ENCODE data around the gene BLOC1S3.

Gene BLOC1S3, protein sequence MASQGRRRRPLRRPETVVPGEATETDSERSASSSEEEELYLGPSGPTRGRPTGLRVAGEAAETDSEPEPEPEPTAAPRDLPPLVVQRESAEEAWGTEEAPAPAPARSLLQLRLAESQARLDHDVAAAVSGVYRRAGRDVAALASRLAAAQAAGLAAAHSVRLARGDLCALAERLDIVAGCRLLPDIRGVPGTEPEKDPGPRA

DNA sequence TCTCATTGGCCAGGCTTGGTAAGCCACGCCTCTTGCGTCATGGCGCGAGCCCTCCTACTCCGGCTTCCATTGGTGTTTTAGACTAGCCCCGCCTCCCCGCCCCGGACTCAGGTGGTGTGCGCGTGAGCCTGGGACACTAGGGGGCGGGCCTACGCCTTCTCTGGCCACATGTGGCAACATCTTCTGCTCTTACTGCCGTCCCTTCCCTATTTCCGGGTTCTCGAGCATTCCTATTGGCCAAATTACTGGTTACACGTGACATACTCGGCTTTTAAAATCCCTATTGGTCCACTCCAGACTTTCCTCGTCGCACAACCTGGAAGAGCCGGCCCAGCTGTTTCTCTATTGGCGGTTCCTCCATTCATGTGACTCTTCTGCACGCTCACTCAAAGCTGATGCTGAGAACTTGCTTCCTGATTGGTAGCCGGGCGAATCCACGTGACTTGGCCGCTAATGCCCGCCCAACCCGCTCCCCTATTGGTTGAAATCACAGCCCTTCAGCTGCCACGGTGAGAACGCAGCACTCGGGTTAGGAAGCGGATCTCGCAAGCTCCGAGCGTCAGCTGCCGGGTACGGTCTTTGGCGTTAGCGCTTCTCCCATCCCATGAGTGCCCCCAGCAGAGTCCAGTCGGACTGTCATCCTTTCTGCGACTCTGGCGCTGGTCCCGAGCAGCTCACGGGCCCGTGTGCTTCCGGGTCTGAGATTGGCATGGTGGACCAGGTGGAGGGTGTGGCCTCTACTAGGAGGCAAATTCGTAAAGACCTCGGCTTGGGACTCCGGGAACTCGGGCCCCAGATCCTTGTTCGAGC, at the start of gene BLOC1S3:
Gene BLOC1S3 (plus strand): TSS at position 523 of the 810 bp plus-strand sequence. CDS start 513 bp downstream, outside the sequence.
- DNase-seq (ENCODE audit: extremely low spot score, insufficient read length, low read depth) (peak; percentile 94), FAIRE-seq (peak; percentile 99)

DNA sequence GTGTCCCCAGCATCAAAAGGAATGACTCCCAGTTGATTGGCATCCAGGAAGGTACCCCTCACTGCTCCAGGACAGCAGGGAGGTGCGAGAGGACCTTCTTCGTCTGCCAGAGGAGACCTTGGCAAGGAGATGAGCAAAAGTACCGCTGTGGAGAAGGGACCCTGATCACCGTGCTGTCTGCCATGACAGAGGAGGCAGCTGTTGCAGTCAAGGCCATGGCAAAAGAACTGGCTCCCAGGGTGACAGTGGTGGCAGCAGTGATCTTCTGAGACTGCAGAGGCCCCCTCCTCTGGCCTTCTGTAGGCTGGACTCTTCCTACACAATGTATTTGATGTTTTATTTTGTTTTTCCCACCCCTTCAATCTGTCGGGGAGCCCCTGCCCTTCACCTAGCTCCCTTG, 49.8 kb upstream of the BLOC1S3 start:
- FAIRE-seq (no peak), DNase-seq (ENCODE audit: extremely low spot score, insufficient read length, low read depth) (no peak)

DNA sequence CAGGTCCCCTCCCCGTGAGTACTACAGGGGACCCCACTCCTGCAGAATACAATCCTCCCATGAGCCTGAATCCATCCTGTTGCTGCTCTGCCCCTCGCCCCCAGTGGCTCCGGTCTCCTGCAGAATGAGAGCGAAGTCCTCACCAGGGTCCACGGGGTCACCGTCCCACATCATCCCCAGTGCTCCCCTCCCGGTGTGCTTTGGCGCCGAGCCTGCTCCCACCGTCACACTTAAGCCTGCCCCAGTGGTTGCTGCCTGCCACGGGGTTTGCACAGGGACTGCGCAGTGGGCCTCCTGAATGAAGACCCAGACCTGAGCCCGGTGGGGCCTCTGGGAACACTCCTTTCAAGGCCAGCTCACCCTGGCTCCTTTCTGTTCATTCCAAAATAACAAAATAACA, 48.3 kb upstream of the BLOC1S3 start:
- FAIRE-seq, result no peak

DNA sequence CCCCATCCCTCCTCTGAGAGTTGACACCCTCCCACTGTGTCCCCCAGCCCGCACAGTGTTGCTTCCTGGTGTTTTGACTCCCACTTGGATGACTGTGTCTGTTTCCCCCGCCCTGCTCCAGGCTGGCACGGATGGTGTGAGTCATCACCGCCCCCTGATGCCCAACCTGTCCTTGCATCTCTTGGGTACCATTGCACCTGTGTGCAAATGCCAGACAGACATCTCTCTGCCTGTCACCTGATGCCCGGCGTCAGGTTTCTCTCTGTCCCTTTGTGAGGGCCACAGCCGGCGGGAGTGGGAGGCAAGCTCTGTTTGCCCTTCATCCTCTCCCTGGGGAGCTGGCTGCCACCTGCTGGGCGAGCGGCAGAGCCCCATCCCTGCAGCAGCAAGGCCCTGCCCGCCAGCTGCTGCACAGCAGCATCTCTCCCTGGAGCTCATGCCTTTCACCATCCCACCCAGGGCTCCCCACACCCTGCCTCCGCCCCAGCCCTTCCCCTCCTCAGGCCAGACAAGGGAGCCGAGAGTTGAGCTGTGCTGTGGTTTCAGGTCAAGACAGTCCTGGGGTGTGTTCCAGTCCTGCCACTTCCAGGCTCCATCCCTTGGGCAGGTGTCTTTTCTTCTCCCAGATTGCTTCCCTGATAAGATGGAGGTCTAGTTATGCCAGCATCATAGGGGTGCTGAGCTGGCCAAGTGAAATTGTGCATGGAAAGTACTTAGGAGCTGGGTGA, 47.5 kb upstream of the BLOC1S3 start:
- no peak for DNase-seq (ENCODE audit: extremely low spot score, insufficient read length, low read depth)
- no peak for FAIRE-seq

More for the DNA sequence above, 48.3 kb upstream of the BLOC1S3 start:
- DNase-seq (ENCODE audit: extremely low spot score, insufficient read length, low read depth), result no peak

DNA sequence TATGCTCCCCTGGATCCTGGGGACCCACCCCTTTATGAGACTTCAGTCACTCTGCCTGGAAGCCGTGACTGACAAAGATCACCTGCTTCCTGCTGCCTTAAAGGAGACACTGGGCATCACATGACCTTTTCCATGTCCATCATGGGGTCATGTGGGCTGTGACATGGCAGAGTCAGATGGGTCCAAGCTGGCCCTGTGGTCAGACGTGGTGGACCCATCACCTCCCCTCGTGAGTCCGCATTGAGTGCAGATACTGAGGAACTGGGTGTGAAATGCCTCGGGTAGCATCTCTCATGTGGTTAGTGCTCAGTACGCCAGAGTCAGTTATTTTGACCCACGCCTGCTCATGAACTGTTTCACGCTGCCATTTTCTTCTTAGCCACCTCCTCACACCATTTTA, 44.9 kb upstream of the BLOC1S3 start:
- FAIRE-seq (no peak), DNase-seq (ENCODE audit: extremely low spot score, insufficient read length, low read depth) (no peak)

DNA sequence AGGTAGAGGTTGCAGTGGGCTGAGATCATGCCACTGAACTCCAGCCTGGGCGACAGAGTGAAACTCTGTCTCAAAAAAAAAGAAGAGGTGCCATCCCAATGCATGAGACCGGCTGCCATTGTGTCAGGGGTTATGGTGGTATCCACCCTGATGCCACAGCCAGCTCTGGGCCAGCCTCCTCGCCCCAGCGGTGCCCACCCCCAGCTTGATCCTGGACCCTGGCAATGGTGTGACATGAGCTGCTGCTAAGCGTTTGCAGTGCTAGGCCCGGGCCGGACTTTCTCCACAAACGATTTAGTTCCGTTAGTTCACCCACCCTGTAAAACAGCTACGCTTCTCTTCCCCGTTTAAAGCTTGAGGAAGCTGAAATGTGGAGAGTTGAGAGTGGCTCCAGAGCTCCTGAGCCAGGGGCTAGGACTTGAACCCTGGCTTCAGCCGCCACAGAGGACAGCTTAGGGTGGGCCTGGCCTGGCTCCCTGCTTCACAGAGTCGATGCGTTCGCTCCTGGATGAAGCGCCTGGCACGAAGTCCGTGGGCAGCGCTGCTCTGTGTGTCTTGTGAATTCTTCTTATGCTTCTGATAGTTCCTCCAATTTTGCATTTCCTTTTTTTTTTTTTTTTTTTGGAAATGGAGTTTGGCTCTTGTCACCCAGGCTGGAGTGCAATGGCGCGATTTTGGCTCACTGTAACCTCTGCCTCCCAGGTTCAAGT, 43.3 kb upstream of the BLOC1S3 start:
- FAIRE-seq (no peak), DNase-seq (ENCODE audit: extremely low spot score, insufficient read length, low read depth) (no peak)

DNA sequence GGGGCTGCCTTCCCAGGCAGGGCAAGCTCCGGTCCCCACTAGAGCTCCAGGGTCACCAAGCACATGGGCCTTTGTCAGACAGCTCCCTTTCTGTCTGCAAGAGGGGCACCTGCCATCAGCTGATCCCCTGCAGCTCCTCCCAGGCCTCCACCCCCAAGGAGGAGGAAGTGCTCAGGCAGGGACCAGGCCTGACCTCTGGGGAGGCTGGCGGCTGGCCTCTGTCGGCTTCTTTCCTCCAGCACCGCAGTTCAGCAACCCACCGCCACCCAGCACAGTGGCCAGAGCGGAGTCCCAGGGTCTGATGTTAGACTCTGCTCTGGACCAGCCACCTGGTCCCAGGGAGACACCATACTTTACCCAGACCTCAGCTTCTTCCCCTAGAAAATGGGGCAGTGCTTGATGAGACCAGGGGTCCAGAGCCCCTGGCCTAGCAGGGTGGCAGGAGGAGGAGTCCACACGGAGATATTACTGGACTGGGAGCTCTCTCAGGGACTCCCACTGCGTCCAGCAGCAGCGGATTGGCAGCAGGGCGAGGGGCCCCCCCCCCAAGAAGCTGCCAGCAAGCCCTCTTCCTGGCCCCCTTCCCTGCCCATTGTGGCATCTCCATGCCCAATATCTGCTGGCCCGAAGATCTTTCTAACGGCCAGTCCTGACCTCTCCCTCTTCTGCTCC, 41.9 kb upstream of the BLOC1S3 start:
- peak; percentile 80 for FAIRE-seq
- no peak for DNase-seq (ENCODE audit: extremely low spot score, insufficient read length, low read depth)

DNA sequence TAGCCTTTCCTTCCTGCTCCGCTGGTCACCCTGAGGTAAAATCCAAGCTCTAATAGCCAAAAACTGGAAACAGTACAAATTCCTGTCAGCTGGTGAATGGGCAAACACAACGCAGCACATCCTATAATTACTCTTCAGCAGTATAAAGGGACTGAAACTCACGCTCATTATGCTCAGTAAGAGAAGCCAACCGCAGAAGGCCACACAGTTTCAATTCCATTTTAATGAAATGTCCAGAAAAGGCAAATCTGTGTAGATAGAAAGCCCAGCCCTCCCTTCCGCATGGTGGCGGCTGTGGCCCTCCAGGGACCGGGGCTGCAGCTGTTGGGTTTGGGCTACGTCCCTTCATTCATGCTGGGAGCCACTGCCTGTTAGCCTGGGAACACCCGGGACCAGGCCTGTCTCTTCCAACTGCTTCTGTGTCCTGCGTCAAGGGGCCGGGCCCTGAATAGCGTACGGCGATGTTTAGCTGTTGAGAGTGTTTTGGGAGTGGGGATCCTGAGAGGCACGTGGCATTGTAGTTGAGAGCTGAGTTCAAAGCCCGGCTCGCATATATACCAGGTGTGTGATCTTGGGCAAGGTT, 41.3 kb upstream of the BLOC1S3 start:
- DNase-seq (ENCODE audit: extremely low spot score, insufficient read length, low read depth) (peak; percentile 75), FAIRE-seq (peak; percentile 99)

DNA sequence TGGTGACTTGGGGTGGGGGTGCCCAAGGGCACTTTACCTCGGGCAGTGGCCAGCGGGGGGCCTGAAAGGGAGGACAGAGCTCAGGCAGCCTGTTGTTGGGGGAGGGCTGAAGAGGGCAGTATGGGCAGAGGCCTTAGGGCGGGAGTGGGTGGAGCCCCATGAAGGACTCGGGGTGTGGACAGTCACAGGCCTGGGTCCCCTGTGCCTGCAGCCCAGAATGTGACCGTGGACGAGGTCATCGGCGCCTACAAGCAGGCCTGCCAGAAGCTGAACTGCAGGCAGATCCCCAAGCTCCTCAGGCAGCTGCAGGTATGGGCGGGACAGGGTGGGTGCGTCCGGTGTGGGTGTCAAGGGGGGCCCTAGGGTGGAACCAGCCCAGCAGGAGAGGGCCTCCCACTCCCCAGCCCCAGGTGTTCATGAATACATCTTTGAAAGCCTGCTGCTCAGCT, 40.3 kb upstream of the BLOC1S3 start:
- no peak for FAIRE-seq
- no peak for DNase-seq (ENCODE audit: extremely low spot score, insufficient read length, low read depth)

DNA sequence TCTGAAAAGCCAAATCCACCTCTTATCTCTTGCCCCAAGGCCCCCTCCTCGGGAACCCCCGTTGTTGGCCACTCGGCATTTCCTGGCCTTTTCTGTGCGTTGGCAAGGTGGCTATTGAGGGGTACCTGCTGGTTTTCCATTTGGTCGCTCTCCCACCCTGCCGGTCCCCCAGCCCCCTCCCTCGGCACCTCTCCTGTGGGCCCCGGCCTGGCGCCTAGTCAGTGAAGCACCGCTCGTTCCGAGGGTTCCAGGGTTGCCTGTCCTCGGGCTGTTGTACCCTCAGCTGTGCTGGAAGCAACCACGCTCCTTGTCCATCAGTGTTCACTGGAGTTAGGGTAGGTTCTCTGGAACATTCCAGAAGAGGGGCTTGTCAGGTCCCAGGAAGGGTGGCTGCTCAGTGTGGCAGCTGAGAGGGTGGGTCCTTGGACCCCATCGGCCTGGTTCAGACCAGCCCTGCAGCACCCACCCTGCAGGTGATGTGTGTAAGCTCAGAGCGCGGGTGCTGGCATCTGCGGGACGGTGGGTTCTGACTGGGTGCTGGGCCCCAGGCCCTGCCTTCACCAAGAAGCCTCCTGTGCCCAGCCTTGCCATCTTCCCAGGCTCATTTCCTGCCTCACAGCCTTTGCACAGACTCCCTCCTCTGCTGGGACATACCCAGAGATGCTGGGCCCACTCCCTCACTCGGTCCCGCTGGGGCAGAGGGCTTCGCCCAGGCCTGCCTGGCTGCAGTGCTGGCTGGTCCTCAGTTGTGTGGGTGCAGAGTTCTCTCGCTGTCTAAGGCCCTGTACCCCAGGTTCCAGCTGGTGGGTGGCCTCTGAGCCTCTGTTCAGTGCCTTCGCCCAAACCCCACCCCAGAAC, 39.1 kb upstream of the BLOC1S3 start:
- DNase-seq (ENCODE audit: extremely low spot score, insufficient read length, low read depth), result no peak
- FAIRE-seq, result no peak

DNA sequence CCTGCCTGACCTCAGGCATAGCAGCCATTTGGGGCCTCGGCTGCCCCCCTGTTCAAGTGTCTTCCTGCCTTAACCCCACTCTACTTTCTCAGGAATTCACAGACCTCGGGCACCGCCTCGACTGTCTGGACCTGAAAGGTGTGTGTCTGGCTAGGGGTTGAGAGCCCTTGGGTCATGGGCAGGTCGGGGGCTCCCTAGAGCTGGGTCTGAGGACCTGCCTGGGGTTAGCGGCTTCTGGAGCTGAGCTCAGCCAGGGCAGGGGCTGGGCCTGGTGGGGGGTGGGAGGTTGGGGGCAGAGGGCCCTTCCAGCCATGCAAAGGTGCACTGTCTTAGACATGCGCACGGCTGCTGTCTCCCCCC, 38.5 kb upstream of the BLOC1S3 start:
- no peak for FAIRE-seq

DNA sequence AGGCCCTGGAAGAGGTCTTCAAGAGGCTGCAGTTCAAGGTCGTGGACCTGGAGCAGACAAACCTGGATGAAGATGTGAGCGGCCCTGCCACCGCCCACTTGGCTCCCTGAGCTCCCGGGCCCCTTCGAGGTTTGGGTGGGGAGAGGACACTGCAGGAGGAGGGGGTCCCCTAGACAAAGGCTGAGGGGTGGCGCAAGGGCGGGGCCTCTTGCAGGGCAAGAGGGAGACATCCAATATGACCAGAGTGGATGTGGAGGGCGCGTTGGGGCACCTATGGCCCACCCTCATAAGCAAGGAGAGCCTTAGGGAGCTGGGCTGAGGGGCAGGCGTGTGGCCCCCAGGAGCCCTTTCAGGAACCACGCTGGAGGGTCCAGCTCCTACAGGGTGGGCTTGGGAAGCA, 38.1 kb upstream of the BLOC1S3 start:
- DNase-seq (ENCODE audit: extremely low spot score, insufficient read length, low read depth), result no peak
- no peak for FAIRE-seq

More for the DNA sequence above, 38.5 kb upstream of the BLOC1S3 start:
- DNase-seq (ENCODE audit: extremely low spot score, insufficient read length, low read depth), result no peak

DNA sequence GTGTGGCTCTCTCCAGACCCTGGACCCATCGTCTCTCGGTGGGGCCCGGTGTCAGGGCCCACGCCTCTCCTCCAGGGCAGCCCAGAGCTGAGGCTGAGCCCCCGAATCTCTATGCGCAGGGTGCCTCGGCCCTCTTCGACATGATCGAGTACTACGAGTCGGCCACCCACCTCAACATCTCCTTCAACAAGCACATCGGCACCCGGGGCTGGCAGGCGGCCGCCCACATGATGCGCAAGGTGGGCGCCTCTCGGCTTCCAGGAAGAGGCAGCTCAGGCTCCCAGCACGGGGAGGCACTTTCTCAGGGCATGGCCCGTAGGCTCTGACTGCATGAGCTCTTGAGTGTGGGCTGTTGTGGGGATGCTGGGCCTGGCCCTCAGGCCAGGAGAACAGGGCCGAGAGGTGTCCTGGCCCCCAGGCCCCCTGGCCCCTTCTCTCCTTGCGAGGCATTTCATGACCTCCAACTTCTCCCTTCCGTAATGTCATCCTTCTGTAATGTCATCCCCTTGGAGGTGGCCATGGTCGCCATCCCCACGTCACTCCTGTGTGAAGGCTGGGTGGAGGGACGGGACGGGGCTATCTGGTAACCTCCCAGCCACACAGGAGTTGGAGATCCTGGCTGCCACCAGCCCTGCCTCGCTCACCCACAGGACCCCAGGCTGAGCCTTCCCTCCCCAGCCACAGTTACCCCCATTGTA, 37.2 kb upstream of the BLOC1S3 start:
- FAIRE-seq (no peak), DNase-seq (ENCODE audit: extremely low spot score, insufficient read length, low read depth) (no peak)

DNA sequence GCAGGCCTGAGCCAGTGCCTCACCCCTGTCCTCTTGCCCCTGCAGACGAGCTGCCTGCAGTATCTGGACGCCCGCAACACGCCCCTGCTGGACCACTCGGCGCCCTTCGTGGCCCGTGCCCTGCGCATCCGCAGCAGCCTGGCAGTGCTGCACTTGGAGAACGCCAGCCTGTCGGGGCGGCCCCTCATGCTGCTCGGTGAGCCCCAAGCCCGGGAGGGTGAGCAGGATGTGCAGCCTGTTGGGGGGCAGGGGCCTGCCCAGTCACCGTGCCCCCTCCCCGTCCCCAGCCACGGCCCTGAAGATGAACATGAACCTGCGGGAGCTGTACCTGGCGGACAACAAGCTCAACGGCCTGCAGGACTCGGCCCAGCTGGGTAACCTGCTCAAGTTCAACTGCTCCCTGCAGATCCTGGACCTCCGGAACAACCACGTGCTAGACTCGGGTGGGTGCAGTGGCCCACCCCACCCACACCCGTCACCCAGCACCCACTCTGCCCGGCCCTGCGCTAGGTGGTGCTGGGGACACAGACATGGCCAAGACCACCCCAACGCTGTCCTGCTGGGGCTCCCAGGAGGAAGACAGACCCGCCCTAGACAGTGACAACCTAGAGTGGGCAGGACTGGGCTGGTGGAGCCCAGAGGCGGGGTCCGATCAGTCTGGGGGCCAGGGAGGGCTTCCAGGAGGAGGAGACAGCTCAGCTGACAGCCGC, 36.4 kb upstream of the BLOC1S3 start:
- no peak for FAIRE-seq
- no peak for DNase-seq (ENCODE audit: extremely low spot score, insufficient read length, low read depth)

DNA sequence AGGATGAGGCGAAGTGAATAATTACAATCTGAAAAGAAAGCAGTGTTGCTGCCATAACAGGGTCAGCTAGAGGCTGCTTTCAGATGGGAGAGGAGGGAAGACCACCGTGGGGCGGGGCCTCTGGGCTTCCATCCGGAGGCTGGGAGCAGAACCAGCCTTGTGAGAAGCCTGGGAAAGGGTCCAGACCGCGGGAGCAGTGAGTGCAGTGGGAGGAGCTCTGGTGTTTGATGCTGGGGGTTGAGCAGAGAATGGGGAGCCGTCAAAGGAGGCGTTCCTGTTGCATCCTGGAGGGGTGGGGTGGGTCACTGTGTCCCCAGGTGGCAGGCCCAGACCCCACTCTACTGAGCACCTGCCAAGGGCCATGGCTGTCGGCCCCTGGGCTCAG, 35.9 kb upstream of the BLOC1S3 start:
- no peak for DNase-seq (ENCODE audit: extremely low spot score, insufficient read length, low read depth)
- FAIRE-seq, result no peak

DNA sequence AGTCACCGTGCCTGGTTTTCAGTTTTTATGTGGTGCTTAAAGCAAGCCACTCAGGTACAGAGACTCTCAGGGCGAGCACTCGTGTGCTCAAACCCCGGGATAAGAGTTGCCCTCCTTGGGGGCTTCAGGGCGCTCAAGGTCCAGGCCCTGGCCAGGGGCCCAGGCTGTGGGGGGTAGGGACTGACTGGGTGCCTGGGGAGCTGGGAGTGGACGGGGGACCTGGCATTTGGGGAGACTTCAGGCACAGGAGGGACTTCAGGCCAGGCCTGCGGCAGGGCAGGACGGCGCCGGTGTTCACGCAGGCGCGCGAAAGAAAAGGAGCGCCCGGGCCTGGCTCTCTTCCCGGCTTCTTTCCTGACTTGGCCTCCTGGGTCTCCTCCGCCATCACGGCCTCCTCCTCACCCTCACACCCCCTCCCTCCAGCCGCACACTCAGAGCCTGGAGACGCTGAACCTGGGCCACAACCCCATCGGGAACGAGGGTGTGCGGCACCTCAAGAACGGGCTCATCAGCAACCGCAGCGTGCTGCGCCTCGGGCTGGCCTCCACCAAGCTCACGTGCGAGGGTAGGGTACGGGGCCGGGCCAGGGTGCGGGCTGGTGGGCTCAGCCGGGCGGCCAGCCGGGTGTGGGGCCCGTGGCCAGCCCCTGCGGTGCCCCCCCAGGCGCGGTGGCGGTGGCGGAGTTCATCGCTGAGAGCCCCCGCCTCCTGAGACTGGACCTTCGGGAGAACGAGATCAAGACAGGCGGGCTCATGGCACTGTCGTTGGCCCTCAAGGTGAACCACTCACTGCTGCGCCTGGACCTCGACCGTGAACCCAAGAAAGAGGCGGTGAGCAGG, 33.9 kb upstream of the BLOC1S3 start:
- no peak for FAIRE-seq

More for the DNA sequence above, 33.9 kb upstream of the BLOC1S3 start:
- DNase-seq (ENCODE audit: extremely low spot score, insufficient read length, low read depth), result no peak
